NB4 (cell line): ENCODE results near the gene STX1A.
A peak's percentile ranks its signal among the peaks of the same experiment; 100 is the strongest.

ENCODE experiments used
- DNase-seq: peaks from one replicate; pipeline ENCODE4 v3.0.0; 2010; ENCODE audit warnings: low read depth
- H3K4me3 ChIP-seq: one replicate; pipeline ENCODE4 v1.5.1; 2011; ENCODE audit warnings: mild to moderate bottlenecking, low read depth, low read length, moderate library complexity
- MYC ChIP-seq: IDR thresholded peaks from 2 replicates; pipeline ENCODE4 v1.6.1; 2011; ENCODE audit warnings: low read depth, low read length
- POLR2A ChIP-seq: IDR thresholded peaks from 2 replicates; pipeline ENCODE4 v1.6.1; 2011; ENCODE audit warnings: mild to moderate bottlenecking; ENCODE audit not compliant: insufficient read length; ENCODE audit errors: extremely low read depth
- TF ChIP-seq, protein P1 (sequence below): IDR thresholded peaks from 2 replicates; pipeline ENCODE4 v1.6.1; 2011; ENCODE audit warnings: low read depth, low read length
- TF ChIP-seq, protein P2 (sequence below): IDR thresholded peaks from one replicate; pipeline ENCODE4 v1.5.1; 2012; ENCODE audit warnings: low read depth, low read length

STX1A gene

DNA sequence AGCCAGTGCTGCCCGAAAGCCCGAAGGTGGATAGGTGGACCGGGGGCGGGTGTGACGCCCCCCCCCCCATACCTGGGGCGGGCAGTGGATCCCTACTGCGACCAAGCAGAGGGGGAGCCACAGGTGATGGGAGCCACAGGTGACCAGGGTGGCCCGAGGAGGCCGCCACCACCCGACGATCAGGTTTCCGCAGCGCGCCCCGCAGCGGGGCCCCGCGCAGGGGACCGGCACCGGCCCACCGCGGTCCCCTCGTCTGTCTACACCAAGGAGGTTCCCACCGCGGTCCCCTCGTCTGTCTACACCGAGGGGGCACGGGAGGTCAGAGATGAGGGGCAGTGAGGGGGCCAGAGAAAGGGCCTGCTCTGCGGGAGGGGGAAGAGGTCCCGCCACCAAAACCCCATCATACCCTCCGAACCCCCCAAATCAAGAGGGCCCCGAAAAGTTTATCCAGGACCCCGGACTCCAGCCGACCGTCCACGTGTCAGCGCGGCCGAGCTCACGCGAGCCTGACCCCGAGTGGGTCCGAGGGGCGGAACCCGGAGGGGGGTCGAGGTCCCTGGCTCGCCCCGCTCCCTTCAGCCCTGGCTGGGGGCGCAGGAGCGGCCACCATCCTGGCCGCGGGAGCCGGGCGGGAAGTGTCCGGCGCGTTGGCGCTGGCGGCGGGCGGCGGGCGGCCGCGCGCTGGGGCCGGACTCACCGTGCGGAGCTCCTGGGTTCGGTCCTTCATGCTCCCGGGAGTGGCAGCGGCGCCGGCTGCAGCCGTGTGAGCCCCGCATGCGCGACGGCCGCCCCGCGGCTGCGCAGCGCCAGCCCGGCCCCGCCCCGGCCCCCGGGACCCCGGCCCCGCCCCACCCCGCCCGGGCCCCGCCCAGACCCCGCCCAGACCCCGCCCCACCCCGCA lies at the start of gene STX1A:
Gene STX1A (minus strand): TSS at position 765 of the 901 bp plus-strand sequence. CDS start 38 bp downstream, at position 727.
- peak within 1 kb of the TSS; percentile 69 for H3K4me3 ChIP-seq
- DNase-seq: peak; percentile 80
- no peak for TF ChIP-seq MYC
- TF ChIP-seq, protein P1, sequence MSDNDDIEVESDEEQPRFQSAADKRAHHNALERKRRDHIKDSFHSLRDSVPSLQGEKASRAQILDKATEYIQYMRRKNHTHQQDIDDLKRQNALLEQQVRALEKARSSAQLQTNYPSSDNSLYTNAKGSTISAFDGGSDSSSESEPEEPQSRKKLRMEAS: peak; percentile 58
- TF ChIP-seq, protein P2, sequence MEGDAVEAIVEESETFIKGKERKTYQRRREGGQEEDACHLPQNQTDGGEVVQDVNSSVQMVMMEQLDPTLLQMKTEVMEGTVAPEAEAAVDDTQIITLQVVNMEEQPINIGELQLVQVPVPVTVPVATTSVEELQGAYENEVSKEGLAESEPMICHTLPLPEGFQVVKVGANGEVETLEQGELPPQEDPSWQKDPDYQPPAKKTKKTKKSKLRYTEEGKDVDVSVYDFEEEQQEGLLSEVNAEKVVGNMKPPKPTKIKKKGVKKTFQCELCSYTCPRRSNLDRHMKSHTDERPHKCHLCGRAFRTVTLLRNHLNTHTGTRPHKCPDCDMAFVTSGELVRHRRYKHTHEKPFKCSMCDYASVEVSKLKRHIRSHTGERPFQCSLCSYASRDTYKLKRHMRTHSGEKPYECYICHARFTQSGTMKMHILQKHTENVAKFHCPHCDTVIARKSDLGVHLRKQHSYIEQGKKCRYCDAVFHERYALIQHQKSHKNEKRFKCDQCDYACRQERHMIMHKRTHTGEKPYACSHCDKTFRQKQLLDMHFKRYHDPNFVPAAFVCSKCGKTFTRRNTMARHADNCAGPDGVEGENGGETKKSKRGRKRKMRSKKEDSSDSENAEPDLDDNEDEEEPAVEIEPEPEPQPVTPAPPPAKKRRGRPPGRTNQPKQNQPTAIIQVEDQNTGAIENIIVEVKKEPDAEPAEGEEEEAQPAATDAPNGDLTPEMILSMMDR: no peak
- peak; percentile 50 for TF ChIP-seq POLR2A

- no peak for DNase-seq
- no peak overlapping the region for H3K4me3 ChIP-seq
- TF ChIP-seq MYC (no peak), POLR2A (no peak)
- TF ChIP-seq, protein P1: no peak
- TF ChIP-seq, protein P2: no peak
Measured at GRCh38 chr7:73768641-73769480, 49.4 kb upstream of the STX1A start.

DNA sequence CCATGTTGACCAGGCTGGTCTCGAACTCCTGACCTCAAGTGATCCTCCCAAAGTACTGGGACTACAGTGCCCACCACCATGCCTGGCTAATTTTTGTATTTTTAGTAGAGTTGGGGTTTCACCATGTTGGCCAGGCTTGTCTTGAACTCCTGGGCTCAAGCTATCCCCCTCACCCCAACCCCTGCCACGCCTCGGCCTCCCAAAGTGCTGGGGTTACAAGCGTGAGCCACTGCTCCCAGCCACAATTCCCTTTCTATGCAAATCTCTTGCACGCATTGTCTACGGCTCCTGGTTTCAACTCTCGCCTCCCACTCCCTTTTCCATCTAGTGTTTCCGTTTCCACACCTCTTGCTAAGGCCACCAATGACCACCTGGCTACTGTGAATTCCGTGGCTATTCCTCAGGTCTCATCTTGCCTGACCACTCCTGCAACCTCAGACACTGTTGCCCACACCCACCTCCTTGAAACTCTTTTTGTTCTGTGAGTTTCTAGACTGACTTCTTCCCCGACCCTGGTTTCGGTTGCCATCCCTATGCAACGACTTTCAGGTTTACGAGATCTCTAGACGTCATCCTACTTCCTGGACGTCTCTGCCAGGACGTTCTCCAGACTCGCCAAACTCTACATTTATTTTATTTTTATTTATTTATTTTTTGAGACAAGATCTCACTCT lies 47.2 kb upstream of the STX1A start:
- no peak for DNase-seq

GRCh38 chr7:73762659-73762999 lies 43.2 kb upstream of the STX1A start:
- TF ChIP-seq, protein P2: no peak
- TF ChIP-seq MYC (no peak), POLR2A (no peak)
- TF ChIP-seq, protein P1: no peak
- DNase-seq: no peak
- H3K4me3 ChIP-seq: no peak overlapping the region

More for the DNA sequence above, 47.2 kb upstream of the STX1A start:
- no peak overlapping the region for H3K4me3 ChIP-seq
- TF ChIP-seq POLR2A (no peak), MYC (no peak)
- TF ChIP-seq, protein P1: no peak

DNA sequence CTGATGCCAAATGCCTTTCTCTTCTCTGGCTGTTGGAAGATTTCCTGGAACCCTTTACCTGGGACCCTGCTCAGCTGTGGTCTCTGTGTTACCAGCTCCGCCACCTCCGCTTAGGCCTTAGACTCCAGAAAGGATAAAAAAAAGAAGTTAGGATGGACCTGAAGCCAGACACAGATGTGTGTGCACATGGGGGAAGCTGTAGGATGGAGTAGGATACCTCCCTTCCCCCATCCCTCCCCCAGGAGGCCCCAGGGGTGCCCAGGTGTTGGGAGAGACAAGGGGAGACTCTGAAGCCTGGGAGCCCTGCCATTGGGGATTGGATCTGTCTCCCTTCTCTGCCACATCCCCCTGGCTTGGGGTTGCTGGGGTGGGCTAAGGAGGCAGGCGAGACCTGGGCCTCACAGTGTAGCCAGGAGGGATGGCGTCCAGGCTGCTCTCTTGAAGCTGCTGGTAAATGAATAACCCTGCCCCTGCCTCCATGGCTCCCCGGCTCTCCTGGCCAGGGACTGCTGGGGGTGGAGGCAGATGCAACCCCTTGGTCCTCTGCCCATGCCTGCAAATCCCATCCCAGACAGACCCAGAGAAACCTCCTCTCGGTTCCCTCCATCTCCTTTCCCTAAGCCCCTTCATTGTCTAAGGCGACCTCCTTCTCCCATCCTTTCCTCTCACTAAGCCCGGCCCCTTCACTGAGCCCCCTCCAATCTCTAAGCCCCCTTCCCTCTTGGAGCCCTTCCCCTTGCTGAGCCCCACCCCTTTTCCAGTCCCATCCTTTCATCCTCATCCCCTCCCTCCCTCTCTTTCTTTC lies 42.6 kb upstream of the STX1A start:
- no peak for DNase-seq
- TF ChIP-seq, protein P1: no peak
- TF ChIP-seq POLR2A (no peak), MYC (no peak)
- TF ChIP-seq, protein P2: no peak

More for the DNA sequence above, 42.6 kb upstream of the STX1A start:
- no peak overlapping the region for H3K4me3 ChIP-seq
